ENCODE measurements around the gene TMEM176B.

The TMEM176B gene

DNA sequence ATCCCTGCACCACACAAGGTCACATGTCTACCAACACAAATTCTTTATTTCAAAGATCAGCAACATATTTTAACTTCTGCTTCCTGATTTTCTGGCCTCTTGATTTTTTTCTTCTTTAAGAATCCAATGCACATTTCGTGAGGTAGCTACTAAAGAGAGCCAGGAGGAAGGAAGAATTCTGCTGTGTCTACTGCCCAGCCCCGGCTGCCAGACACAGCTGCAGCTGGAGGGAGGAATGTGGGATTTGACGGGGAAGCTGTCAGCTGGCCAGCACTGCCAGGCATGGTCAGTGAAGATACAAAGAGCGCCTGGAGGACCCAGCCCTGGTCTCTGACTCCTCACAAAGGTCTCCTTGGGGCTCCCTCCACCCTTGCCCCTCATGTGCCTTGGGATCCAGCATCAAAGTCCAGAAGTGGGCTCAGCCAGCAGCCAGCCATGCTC is 45.3 kb upstream of the TMEM176B start:
- DNase-seq (ENCODE audit: low read depth) = no peak
- no peak for TF ChIP-seq CTCF (conservative IDR thresholded peaks at IDR 0.05; ENCODE audit: low read depth, low read length)
- no peak overlapping the region for H3K4me3 ChIP-seq (ENCODE audit: low read length)

GRCh38 chr7:150842716-150843115 is 42.6 kb upstream of the TMEM176B start:
- TF ChIP-seq CTCF (conservative IDR thresholded peaks at IDR 0.05; ENCODE audit: low read depth, low read length) = no peak
- no peak overlapping the region for H3K4me3 ChIP-seq (ENCODE audit: low read length)
- DNase-seq (ENCODE audit: low read depth) = no peak

- no peak for DNase-seq (ENCODE audit: low read depth)
- no peak overlapping the region for H3K4me3 ChIP-seq (ENCODE audit: low read length)
- TF ChIP-seq CTCF (conservative IDR thresholded peaks at IDR 0.05; ENCODE audit: low read depth, low read length) = no peak
Observed at GRCh38 chr7:150842018-150842417, 41.9 kb upstream of the TMEM176B start.

GRCh38 chr7:150838965-150839650 is 38.9 kb upstream of the TMEM176B start:
- no peak for TF ChIP-seq CTCF (conservative IDR thresholded peaks at IDR 0.05; ENCODE audit: low read depth, low read length)
- no peak overlapping the region for H3K4me3 ChIP-seq (ENCODE audit: low read length)
- no peak for DNase-seq (ENCODE audit: low read depth)

- DNase-seq (ENCODE audit: low read depth) = no peak
- TF ChIP-seq CTCF (conservative IDR thresholded peaks at IDR 0.05; ENCODE audit: low read depth, low read length) = no peak
- no peak overlapping the region for H3K4me3 ChIP-seq (ENCODE audit: low read length)
Observed at GRCh38 chr7:150835702-150836280, 35.6 kb upstream of the TMEM176B start.

DNA sequence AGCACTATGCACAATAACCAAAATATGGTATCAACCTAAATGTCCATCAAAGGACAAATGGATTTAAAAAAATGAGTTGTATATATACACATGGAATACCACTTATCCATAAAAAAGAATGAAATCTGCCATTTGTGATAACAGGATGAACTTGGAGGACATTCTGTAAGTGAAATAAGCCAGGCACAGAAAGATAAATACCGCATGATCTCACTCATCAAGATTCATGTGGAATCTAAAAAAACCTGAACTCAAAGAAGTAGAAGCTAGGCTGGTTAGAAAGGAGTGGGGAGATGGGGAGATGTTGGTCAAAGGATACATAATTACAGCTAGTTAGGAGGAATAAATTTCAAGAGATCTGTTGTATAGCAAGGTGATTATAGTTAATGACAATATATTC is 34.9 kb upstream of the TMEM176B start:
- DNase-seq (ENCODE audit: low read depth) = no peak

More for the DNA sequence above, 34.9 kb upstream of the TMEM176B start:
- no peak overlapping the region for H3K4me3 ChIP-seq (ENCODE audit: low read length)
- no peak for TF ChIP-seq CTCF (conservative IDR thresholded peaks at IDR 0.05; ENCODE audit: low read depth, low read length)
